HUDEP-2 (cell line): Measurements from ENCODE around the gene PAX3.

Source experiments
- DNase-seq, 76 experiments: peaks; one replicate each; lab custom pipeline; 2025; ENCODE audit not compliant: unreplicated experiment in 76 of 76; lab: John Stamatoyannopoulos, UW

PAX3 gene

GRCh38 chr2:222299906-222300725 lies 1.3 kb upstream of the PAX3 start:
- DNase-seq, result no peak

- DNase-seq, result no peak
Observed at GRCh38 chr2:222298001-222298310, 842 bp downstream of the PAX3 start.

- no peak for DNase-seq
Observed at GRCh38 chr2:222297600-222297935, 1.2 kb downstream of the PAX3 start.

GRCh38 chr2:222296911-222297599 lies 1.7 kb downstream of the PAX3 start:
- DNase-seq, result no peak

GRCh38 chr2:222296311-222296741 lies 2.5 kb downstream of the PAX3 start:
- DNase-seq, result no peak

- DNase-seq, result no peak
Observed at GRCh38 chr2:222295368-222296062, 3.3 kb downstream of the PAX3 start.

- DNase-seq, result no peak
Observed at GRCh38 chr2:222294996-222295367, 3.8 kb downstream of the PAX3 start.

- no peak for DNase-seq
Observed at GRCh38 chr2:222293660-222294630, 4.9 kb downstream of the PAX3 start.

GRCh38 chr2:222292149-222293134 lies 6.4 kb downstream of the PAX3 start:
- DNase-seq, result no peak

- no peak for DNase-seq
Observed at GRCh38 chr2:222291485-222291841, 7.3 kb downstream of the PAX3 start.

- DNase-seq, result no peak
Observed at GRCh38 chr2:222290736-222291484, 7.9 kb downstream of the PAX3 start.

- DNase-seq, result no peak
Observed at GRCh38 chr2:222290401-222290735, 8.4 kb downstream of the PAX3 start.

- no peak for DNase-seq
Observed at GRCh38 chr2:222289278-222290160, 9.3 kb downstream of the PAX3 start.

- no peak for DNase-seq
Observed at GRCh38 chr2:222288590-222289277, 10.1 kb downstream of the PAX3 start.

GRCh38 chr2:222287862-222288479 lies 10.8 kb downstream of the PAX3 start:
- no peak for DNase-seq

GRCh38 chr2:222284466-222284865 lies 14.3 kb downstream of the PAX3 start:
- DNase-seq, result no peak

GRCh38 chr2:222283634-222284033 lies 15.2 kb downstream of the PAX3 start:
- no peak for DNase-seq
